Skin of body (tissue), 3 donors: Measurements from ENCODE around the gene ZFYVE16. TPM values are rescaled to one million over a fixed set of nuclear protein-coding genes. Genes with fewer than 3 reads are reported as not detected.
A peak's percentile ranks its signal among the peaks of the same experiment; 100 is the strongest.
"Not testable (repeated sequence)": the region's sequence is repeated elsewhere in the genome, so short reads cannot be mapped to it uniquely, and the experiment has no call there.

ENCODE experiments used
- DNase-seq: peaks from one replicate; lab custom pipeline; 2025; lab: John Stamatoyannopoulos, UW
- small RNA-seq: library from RNA; depleted of rRNA; stranded (forward); fragments of <200 nt; gene quantifications from one replicate; pipeline ENCODE3, GENCODE V24; 2014; ENCODE audit warnings: low replicate concordance
- total RNA-seq: library from RNA; depleted of rRNA; stranded (reverse); fragments of >200 nt; gene quantifications from one replicate; pipeline ENCODE4 v1.2.3, GENCODE V29; 2014

ZFYVE16 gene
- total RNA-seq, 1 donor from 2014 or later, result 67.6 TPM

- no peak for DNase-seq
Measured at GRCh38 chr5:80487444-80487828, 79.6 kb downstream of the ZFYVE16 start.

- DNase-seq, result peak; percentile 67
Measured at GRCh38 chr5:80487829-80488721, 80.2 kb downstream of the ZFYVE16 start, which contains the start of gene FAM151B. Gene FAM151B, plus strand, starts transcription at chr5:80488100. Its CDS starts 24 bp downstream, at chr5:80488124.

GRCh38 chr5:80491296-80491695 is 83.4 kb downstream of the ZFYVE16 start:
- DNase-seq, result no peak

GRCh38 chr5:80492741-80493140 is 84.9 kb downstream of the ZFYVE16 start:
- DNase-seq, result no peak

- DNase-seq, result not testable (repeated sequence)
Measured at GRCh38 chr5:80493443-80493842, 85.6 kb downstream of the ZFYVE16 start.

- DNase-seq, result no peak
Measured at GRCh38 chr5:80495891-80496290, 88.0 kb downstream of the ZFYVE16 start.

- no peak for DNase-seq
Measured at GRCh38 chr5:80502800-80503199, 94.9 kb downstream of the ZFYVE16 start.

- DNase-seq, result no peak
Measured at GRCh38 chr5:80503641-80504040, 95.8 kb downstream of the ZFYVE16 start.

- no peak for DNase-seq
Measured at GRCh38 chr5:80504833-80505232, 97.0 kb downstream of the ZFYVE16 start.

GRCh38 chr5:80507663-80508062 is 99.8 kb downstream of the ZFYVE16 start:
- no peak for DNase-seq

GRCh38 chr5:80508844-80509243 is 101.0 kb downstream of the ZFYVE16 start:
- DNase-seq, result no peak

GRCh38 chr5:80509362-80509761 is 101.5 kb downstream of the ZFYVE16 start:
- no peak for DNase-seq

- DNase-seq, result no peak
Measured at GRCh38 chr5:80516826-80517225, 109.0 kb downstream of the ZFYVE16 start.

Small RNA genes lying within 50 kb of the gene (small RNA-seq; reads per million reads assigned to genes)
- not detected for gene RNU6-211P

Other genes with a start within 250 kb of the ZFYVE16 start
- gene SERINC5, start 152.0 kb upstream of the ZFYVE16 start, total RNA-seq, result 41.2 TPM
- gene SPZ1, start 88.1 kb upstream of the ZFYVE16 start, total RNA-seq, result not detected
- 7.6 TPM for gene FAM151B, start 80.0 kb downstream of the ZFYVE16 start, total RNA-seq
- 0.10 TPM for gene ANKRD34B, start 162.2 kb downstream of the ZFYVE16 start, total RNA-seq
- 19.3 TPM for gene MSH3, start 246.6 kb downstream of the ZFYVE16 start, total RNA-seq
- 19.9 TPM for gene DHFR, start 246.9 kb downstream of the ZFYVE16 start, total RNA-seq